Nephron progenitor cell (in vitro differentiated cells): ENCODE results near the gene KCNMA1.

Experiments used
- DNase-seq: peaks from one replicate; pipeline ENCODE4 v3.0.0; 2021
- H3K27ac Mint-ChIP-seq: 2 replicates; pipeline ENCODE4 v1.8.0; 2021; ENCODE audit warnings: mild to moderate bottlenecking, moderate library complexity, mixed read lengths
- H3K27me3 Mint-ChIP-seq: 2 replicates; pipeline ENCODE4 v1.8.0; 2021; ENCODE audit warnings: mild to moderate bottlenecking, low read depth, mixed read lengths; ENCODE audit not compliant: poor library complexity
- H3K36me3 Mint-ChIP-seq: 2 replicates; pipeline ENCODE4 v1.8.0; 2021; ENCODE audit warnings: low read depth, mixed read lengths
- H3K4me1 Mint-ChIP-seq: 2 replicates; pipeline ENCODE4 v1.8.0; 2021; ENCODE audit warnings: mixed read lengths
- H3K4me3 Mint-ChIP-seq: 2 replicates; pipeline ENCODE4 v1.8.0; 2021; ENCODE audit warnings: mild to moderate bottlenecking, moderate library complexity, mixed read lengths
- H3K9me3 Mint-ChIP-seq: 2 replicates; pipeline ENCODE4 v1.8.0; 2021; ENCODE audit warnings: mild to moderate bottlenecking, moderate library complexity, mixed read lengths
- TF ChIP-seq, protein P1 (sequence below): fragments of 200-600 bp; sonication (generic); IDR thresholded peaks from 2 replicates; pipeline ENCODE4 v1.5.0; 2021; ENCODE audit warnings: antibody characterized with exemption

KCNMA1 gene

DNA sequence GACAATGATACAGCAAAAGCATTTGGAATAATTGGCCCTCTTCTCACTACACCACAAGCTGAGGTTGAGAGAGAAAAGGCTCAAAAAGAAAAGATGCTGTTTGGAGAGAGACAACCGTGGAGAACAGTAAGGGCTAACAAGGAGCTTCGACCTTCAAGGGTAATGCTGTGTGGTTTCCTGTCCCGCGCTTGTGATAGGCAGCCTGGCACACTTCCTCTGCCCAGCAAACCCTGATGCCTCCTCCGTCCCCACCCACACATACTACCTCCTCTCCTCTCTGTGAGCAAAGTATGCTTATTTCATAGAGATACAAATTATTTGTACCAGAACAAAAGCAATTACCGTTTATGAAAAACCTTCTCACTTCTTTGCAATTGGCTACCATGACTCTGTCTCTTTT lies 755.4 kb downstream of the KCNMA1 start:
- Mint-ChIP-seq H3K27me3 (peaks cover 2% of the 10 kb centered on the region), H3K4me1 (peaks cover 75% of the 10 kb centered on the region), H3K9me3 (no peaks in the 10 kb centered on the region), H3K36me3 (no peaks in the 10 kb centered on the region), H3K27ac (no peak overlapping the region), H3K4me3 (no peak overlapping the region)
- TF ChIP-seq, protein P1, sequence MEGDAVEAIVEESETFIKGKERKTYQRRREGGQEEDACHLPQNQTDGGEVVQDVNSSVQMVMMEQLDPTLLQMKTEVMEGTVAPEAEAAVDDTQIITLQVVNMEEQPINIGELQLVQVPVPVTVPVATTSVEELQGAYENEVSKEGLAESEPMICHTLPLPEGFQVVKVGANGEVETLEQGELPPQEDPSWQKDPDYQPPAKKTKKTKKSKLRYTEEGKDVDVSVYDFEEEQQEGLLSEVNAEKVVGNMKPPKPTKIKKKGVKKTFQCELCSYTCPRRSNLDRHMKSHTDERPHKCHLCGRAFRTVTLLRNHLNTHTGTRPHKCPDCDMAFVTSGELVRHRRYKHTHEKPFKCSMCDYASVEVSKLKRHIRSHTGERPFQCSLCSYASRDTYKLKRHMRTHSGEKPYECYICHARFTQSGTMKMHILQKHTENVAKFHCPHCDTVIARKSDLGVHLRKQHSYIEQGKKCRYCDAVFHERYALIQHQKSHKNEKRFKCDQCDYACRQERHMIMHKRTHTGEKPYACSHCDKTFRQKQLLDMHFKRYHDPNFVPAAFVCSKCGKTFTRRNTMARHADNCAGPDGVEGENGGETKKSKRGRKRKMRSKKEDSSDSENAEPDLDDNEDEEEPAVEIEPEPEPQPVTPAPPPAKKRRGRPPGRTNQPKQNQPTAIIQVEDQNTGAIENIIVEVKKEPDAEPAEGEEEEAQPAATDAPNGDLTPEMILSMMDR, result no peak
- DNase-seq, result no peak

DNA sequence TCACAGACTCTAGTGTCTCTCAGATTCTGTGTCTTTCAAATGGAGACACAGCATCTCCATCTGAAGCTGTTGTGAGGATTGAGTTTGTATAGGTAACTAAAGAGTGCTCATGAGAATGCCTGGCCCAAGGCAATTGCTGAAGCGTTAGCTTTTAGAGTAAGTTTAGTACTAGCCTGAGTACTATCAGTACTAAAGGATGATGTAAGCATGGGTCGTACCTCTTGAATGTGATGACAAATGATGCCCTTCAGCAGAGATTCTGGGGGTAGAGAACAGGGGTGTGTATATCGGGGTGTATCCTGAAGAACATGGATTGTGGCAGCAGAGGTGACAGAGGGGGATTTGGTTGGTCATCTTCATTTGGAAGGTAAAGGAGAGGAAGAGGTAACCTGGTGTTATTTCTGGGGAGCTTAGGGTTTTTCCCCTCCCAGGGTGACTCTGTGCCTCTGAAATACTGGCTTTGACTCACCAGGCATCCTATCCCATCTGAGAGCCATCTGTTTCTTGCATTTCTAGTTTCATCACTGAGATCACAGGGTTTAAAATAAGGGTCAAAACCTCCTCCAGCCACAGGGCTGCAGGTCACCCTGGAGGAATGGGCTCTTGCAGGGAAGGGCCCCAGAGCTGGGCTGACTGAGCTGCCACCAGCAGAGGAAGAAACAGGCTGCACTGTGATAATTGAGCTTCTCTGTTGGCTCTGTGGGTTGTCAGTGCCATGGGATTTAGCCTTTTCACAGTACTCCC lies 756.0 kb downstream of the KCNMA1 start:
- TF ChIP-seq, protein P1, result no peak
- H3K36me3 Mint-ChIP-seq, result no peaks in the 10 kb centered on the region
- H3K4me1 Mint-ChIP-seq, result peaks cover 69% of the 10 kb centered on the region
- H3K27ac Mint-ChIP-seq, result no peak overlapping the region
- H3K4me3 Mint-ChIP-seq, result no peak overlapping the region
- H3K9me3 Mint-ChIP-seq, result no peaks in the 10 kb centered on the region
- peaks cover 2% of the 10 kb centered on the region for H3K27me3 Mint-ChIP-seq
- no peak for DNase-seq

GRCh38 chr10:76880931-76881330 lies 756.7 kb downstream of the KCNMA1 start:
- H3K27me3 Mint-ChIP-seq, result peaks cover 2% of the 10 kb centered on the region
- peaks cover 61% of the 10 kb centered on the region for H3K4me1 Mint-ChIP-seq
- H3K4me3 Mint-ChIP-seq, result peak overlapping the region; percentile 8
- TF ChIP-seq, protein P1, result no peak
- DNase-seq, result no peak
- peak overlapping the region; percentile 14 for H3K27ac Mint-ChIP-seq
- H3K9me3 Mint-ChIP-seq, result no peaks in the 10 kb centered on the region
- no peaks in the 10 kb centered on the region for H3K36me3 Mint-ChIP-seq

GRCh38 chr10:76879116-76879913 lies 758.3 kb downstream of the KCNMA1 start:
- no peaks in the 10 kb centered on the region for H3K9me3 Mint-ChIP-seq
- no peak overlapping the region for H3K4me3 Mint-ChIP-seq
- H3K36me3 Mint-ChIP-seq, result no peaks in the 10 kb centered on the region
- peaks cover 2% of the 10 kb centered on the region for H3K27me3 Mint-ChIP-seq
- peak overlapping the region; percentile 26 for H3K27ac Mint-ChIP-seq
- DNase-seq, result no peak
- H3K4me1 Mint-ChIP-seq, result peaks cover 45% of the 10 kb centered on the region
- TF ChIP-seq, protein P1, result no peak

GRCh38 chr10:76878514-76878913 lies 759.1 kb downstream of the KCNMA1 start:
- TF ChIP-seq, protein P1, result no peak

More at GRCh38 chr10:76878514-76878913, 759.1 kb downstream of the KCNMA1 start:
- Mint-ChIP-seq H3K9me3 (no peaks in the 10 kb centered on the region), H3K36me3 (no peaks in the 10 kb centered on the region), H3K4me3 (no peak overlapping the region), H3K27me3 (peaks cover 2% of the 10 kb centered on the region), H3K27ac (no peak overlapping the region), H3K4me1 (peaks cover 42% of the 10 kb centered on the region)
- no peak for DNase-seq
